K562 (cell line): ENCODE data around the gene HPCAL1. TPM values are rescaled to one million over a fixed set of nuclear protein-coding genes. Genes with fewer than 3 reads are reported as not detected.

ENCODE experiments used
- ATAC-seq: fragments of 200-7000 bp; cut with Tn5 transposase; 3 replicates; pipeline ENCODE4 v1.9.1; 2020; ENCODE audit warnings: moderate library complexity
- BruUV-seq: library from RNA; stranded (reverse); fragments of 400-500 nt; replicated peaks from 2 replicates; lab custom pipeline; 2021; lab: Mats Ljungman, UMichigan
- CTCF ChIA-PET: fragments of 300-600 bp; formaldehyde crosslinking; extraction: SDS; loops from one replicate; lab custom pipeline; 2021; ENCODE audit warnings: low intra/inter-chr PET ratio; lab: Yijun Ruan, JAX
- POLR2A ChIA-PET: fragments of 300-600, 350-650 bp; sonication (Branson Sonifier 250); formaldehyde crosslinking; extraction: SDS; loops from one replicate; lab custom pipeline; 2021; ENCODE audit warnings: antibody characterized with exemption, inconsistent platforms; lab: Yijun Ruan, JAX
- DNase-seq, 4 experiments: peaks; one replicate each; pipeline versions ENCODE4 v3.0.0 to v3.0.0-alpha.2; 2011 to 2018; ENCODE audit warnings: low spot score in 3 of 4, mixed read lengths in 3 of 4; ENCODE audit errors: extremely low read depth in 1 of 4
- FAIRE-seq: peaks from 2 replicates; lab custom pipeline; 2011; peaks lifted over from hg19 to GRCh38; lab: Jason Lieb, UNC
- H2AFZ ChIP-seq: 2 replicates; pipeline ENCODE4 v1.6.0; 2011; ENCODE audit warnings: low read depth, low read length, control low read depth, inconsistent platforms
- H3K27ac ChIP-seq: fragments of 200-600 bp; 3 replicates; pipeline ENCODE4 v1.8.0; 2011; ENCODE audit warnings: low read depth, mild to moderate bottlenecking, control low read depth, inconsistent platforms, low read length, moderate library complexity, mixed read lengths; ENCODE audit errors: extremely low read depth
- H3K27me3 ChIP-seq, 2 experiments: fragments of 300-600 bp in 1 of 2; 2 replicates in 1 of 2; 3 replicates in 1 of 2; pipeline versions ENCODE4 v1.6.0 to v1.8.0; 2011; ENCODE audit warnings: inconsistent platforms in 2 of 2, low read length in 2 of 2, mild to moderate bottlenecking in 1 of 2, mixed read lengths in 1 of 2, moderate library complexity in 1 of 2; ENCODE audit not compliant: control insufficient read depth in 2 of 2, insufficient read depth in 2 of 2
- H3K36me3 ChIP-seq: fragments of 300-600 bp; 3 replicates; pipeline ENCODE4 v1.8.0; 2011; ENCODE audit warnings: mild to moderate bottlenecking, low read length, inconsistent platforms; ENCODE audit not compliant: control insufficient read depth, insufficient read depth
- H3K4me1 ChIP-seq, 2 experiments: fragments of 200-600 bp in 1 of 2; replicated peaks in 1 of 2; 2 replicates in 1 of 2; 3 replicates in 1 of 2; pipeline versions ENCODE4 v1.5.1 to v1.8.0; 2011; ENCODE audit warnings: inconsistent platforms in 2 of 2, low read length in 2 of 2, mild to moderate bottlenecking in 1 of 2, mixed read lengths in 1 of 2, moderate library complexity in 1 of 2; ENCODE audit not compliant: control insufficient read depth in 2 of 2, insufficient read depth in 2 of 2
- H3K4me2 ChIP-seq: 2 replicates; pipeline ENCODE4 v1.6.1; 2011; ENCODE audit warnings: low read length, control low read depth, inconsistent platforms, mixed read lengths; ENCODE audit not compliant: insufficient read depth
- H3K4me3 ChIP-seq: fragments of 200-600 bp; sonication (generic), shearing (Covaris generic); 2 replicates; pipeline ENCODE4 v1.5.1; 2016; ENCODE audit warnings: control low read depth, inconsistent platforms
- H3K79me2 ChIP-seq: fragments of 200-600 bp; 3 replicates; pipeline ENCODE4 v1.8.0; 2011; ENCODE audit warnings: low read length, inconsistent platforms; ENCODE audit not compliant: control insufficient read depth, insufficient read depth
- H3K9ac ChIP-seq, 2 experiments: 2 replicates each; pipeline versions ENCODE4 v1.6.0 to v1.6.1; 2011; ENCODE audit warnings: low read depth in 2 of 2, low read length in 2 of 2, control low read depth in 1 of 2, inconsistent platforms in 1 of 2, mild to moderate bottlenecking in 1 of 2, mixed read lengths in 1 of 2; ENCODE audit not compliant: insufficient read depth in 1 of 2
- H3K9me1 ChIP-seq: one replicate; pipeline ENCODE4 v1.6.0; 2011; ENCODE audit warnings: inconsistent platforms, mild to moderate bottlenecking, low read length, moderate library complexity; ENCODE audit not compliant: control insufficient read depth, insufficient read depth
- H3K9me3 ChIP-seq: replicated peaks from 2 replicates; pipeline ENCODE4 v1.5.1; 2011; ENCODE audit warnings: low read depth, low read length, inconsistent platforms; ENCODE audit not compliant: control insufficient read depth, insufficient read depth
- H4K20me1 ChIP-seq: replicated peaks from 2 replicates; pipeline ENCODE4 v1.6.1; 2011; ENCODE audit warnings: low read length, inconsistent platforms, mixed read lengths; ENCODE audit not compliant: control insufficient read depth, insufficient read depth
- ARID3B ChIP-seq: fragments of 250-450 bp; sonication (Bioruptor Pico); IDR thresholded peaks from 2 replicates; pipeline ENCODE4 v1.4.0; 2020; ENCODE audit warnings: borderline replicate concordance
- DNMT1 ChIP-seq: fragments of 450-650 bp; IDR thresholded peaks from 2 replicates; pipeline ENCODE4 v1.6.1; 2016; ENCODE audit warnings: antibody characterized with exemption, mild to moderate bottlenecking
- FOXP1 ChIP-seq: sonication (generic); formaldehyde crosslinking; IDR thresholded peaks from 2 replicates; pipeline ENCODE4 v1.8.0; 2022; ENCODE audit warnings: mild to moderate bottlenecking, missing genetic modification reagents
- JUND ChIP-seq, 2 experiments: IDR thresholded peaks; 2 replicates in 1 of 2; 3 replicates in 1 of 2; pipeline ENCODE4 v1.6.1; 2011; ENCODE audit warnings: borderline replicate concordance in 2 of 2, low read depth in 2 of 2, low read length in 2 of 2, improper control_type of control experiment in 1 of 2, missing biosample characterization in 1 of 2, missing genetic modification characterization in 1 of 2, missing genetic modification reagents in 1 of 2
- KLF10 ChIP-seq: fragments of 250-450 bp; sonication (Bioruptor Pico); IDR thresholded peaks from 2 replicates; pipeline ENCODE4 v1.6.1; 2021; ENCODE audit warnings: matching md5 sums
- RAD21 ChIP-seq, 2 experiments: fragments of 250-450 bp in 1 of 2; fragments of 450-650 bp in 1 of 2; sonication (Bioruptor Pico) in 1 of 2; formaldehyde crosslinking in 1 of 2; IDR thresholded peaks in 1 of 2; conservative IDR thresholded peaks in 1 of 2; 2 replicates each; pipeline versions ENCODE4 v1.4.0 to v1.8.0; 2020 to 2022; ENCODE audit warnings: mild to moderate bottlenecking in 2 of 2, moderate library complexity in 1 of 2
- SMARCC2 ChIP-seq: fragments of 450-650 bp; IDR thresholded peaks from 2 replicates; pipeline ENCODE4 v1.6.1; 2017; ENCODE audit warnings: antibody characterized with exemption, moderate library complexity, mild to moderate bottlenecking, low read depth
- SRSF1 ChIP-seq: fragments of 200-400 bp; formaldehyde crosslinking; IDR thresholded peaks from 2 replicates; pipeline ENCODE4 v1.6.1; 2017; ENCODE audit warnings: mild to moderate bottlenecking, low read depth, low read length, moderate library complexity
- TAF1 ChIP-seq: IDR thresholded peaks from 2 replicates; pipeline ENCODE4 v1.6.1; 2011; ENCODE audit warnings: mild to moderate bottlenecking, low read length, moderate library complexity; ENCODE audit not compliant: insufficient read depth, control insufficient read depth, severe bottlenecking; ENCODE audit errors: extremely low read depth
- XRCC3 ChIP-seq: fragments of 450-650 bp; IDR thresholded peaks from 2 replicates; pipeline ENCODE4 v1.6.1; 2017; ENCODE audit warnings: mild to moderate bottlenecking, moderate library complexity
- ZFP30 ChIP-seq: fragments of 250-450 bp; sonication (Bioruptor Pico); IDR thresholded peaks from 2 replicates; pipeline ENCODE4 v1.8.0; 2022; ENCODE audit warnings: moderate library complexity, mild to moderate bottlenecking, inconsistent platforms, borderline replicate concordance
- ZNF444 ChIP-seq: fragments of 250-450 bp; sonication (Bioruptor Pico); IDR thresholded peaks from 2 replicates; pipeline ENCODE4 v1.4.0; 2020; ENCODE audit warnings: mild to moderate bottlenecking, moderate library complexity
- WGBS: fragments of 100-300 bp; shearing (Covaris generic); methylation state at CpG from one replicate; pipeline ENCODE4 v1.1.6; 2016; ENCODE audit warnings: low coverage, mixed read lengths; ENCODE audit not compliant: insufficient coverage; ENCODE audit errors: missing lambda C conversion rate; 5-methylcytosine and 5-hydroxymethylcytosine counted together
- in situ Hi-C: fragments of 300-500 bp; cut with MboI; formaldehyde crosslinking; loops from 4 replicates; pipeline ENCODE4 v1.15.0; 2018; ENCODE audit warnings: inconsistent platforms, mixed read lengths
- intact Hi-C: fragments of 100-400 bp; cut with micrococcal nuclease; formaldehyde crosslinking; loops from 2 replicates; pipeline ENCODE4 v1.14.2; 2022
- polyA plus RNA-seq, 8 experiments: library from polyadenylated mRNA; depleted of rRNA in 4 of 8; stranded (reverse) in 5 of 8; unstranded in 3 of 8; fragments of >200 nt; fragmentation: Nextera tagmentation in 2 of 8; fragmentation: Illumina TruSeq in 1 of 8; extraction: Ambion mirVana in 2 of 8; extraction: Trizol in 1 of 8; gene quantifications; 2 replicates each; pipeline versions ENCODE4 v1.2.1 to v1.2.3, GENCODE V29; 2011 to 2014; ENCODE audit warnings: inconsistent platforms in 1 of 8, missing spikeins in 1 of 8
- total RNA-seq, 7 experiments: library from RNA; depleted of rRNA in 6 of 7; stranded (reverse); fragments of >200 nt in 6 of 7; fragmentation: Illumina TruSeq in 2 of 7; extraction: Trizol in 2 of 7; gene quantifications; 2 replicates each; pipeline versions ENCODE4 v1.2.1 to v1.2.3, GENCODE V29; 2011 to 2021; ENCODE audit warnings: low replicate concordance in 1 of 7

The HPCAL1 gene
- total and polyA plus RNA-seq, 9 of the 15 experiments (the other 6 are each of a cell fraction or from before 2014, with no cell fraction given) = 2.7 to 65.5 (median 23.9) TPM

- Histone ChIP-seq H3K27me3 (no peaks in the 10 kb centered on the region), H3K9me3 (peaks cover 7% of the 10 kb centered on the region), H3K27ac (no peak overlapping the region), H3K79me2 (no peaks in the 10 kb centered on the region), H2AFZ (no peak overlapping the region), H3K4me2 (no peak overlapping the region), H3K9ac (no peak overlapping the region), H3K36me3 (no peaks in the 10 kb centered on the region), H3K4me1 (peaks cover 12 to 25% of the 10 kb centered on the region in 2 experiments; a peak in 4 of 5 replicates), H4K20me1 (no peaks in the 10 kb centered on the region), H3K9me1 (no peaks in the 10 kb centered on the region), H3K4me3 (no peak overlapping the region)
- FAIRE-seq (no peak), ATAC-seq (no peak), DNase-seq (no peak)
- WGBS = 66% methylated on average over 9 of the region's 11 CpGs
- no TSS peak for BruUV-seq
- no peak for TF ChIP-seq ZNF444 (CRISPR knock-in tag)
- no peak for TF ChIP-seq ZFP30 (CRISPR knock-in tag)
- no peak for TF ChIP-seq SRSF1
- no peak for TF ChIP-seq TAF1
- TF ChIP-seq ARID3B (CRISPR knock-in tag) = no peak
- no peak for TF ChIP-seq KLF10 (CRISPR knock-in tag)
- no peak for TF ChIP-seq JUND (IDR thresholded peaks at IDR 0.05; ENCODE audit: borderline replicate concordance, low read depth, low read length)
- no peak for TF ChIP-seq JUND (tag; IDR thresholded peaks at IDR 0.05; ENCODE audit: borderline replicate concordance, low read depth, low read length)
- TF ChIP-seq RAD21 (CRISPR knock-in tag; conservative IDR thresholded peaks at IDR 0.05 in 1 of 2, IDR thresholded peaks at IDR 0.05 in 1 of 2) = no peak
- no peak for TF ChIP-seq DNMT1
- no peak for TF ChIP-seq FOXP1 (CRISPR knock-in tag)
- TF ChIP-seq SMARCC2 = no peak
- no peak for TF ChIP-seq XRCC3
- ChIA-PET CTCF (no interaction called here), POLR2A (interaction anchor here (0.8 kb wide), 1 partner anchor 12 kb away, joined by 4 read pairs; no protein-coding TSS in a partner anchor)
- intact Hi-C loops = no loop called here
- in situ Hi-C loops = no loop called here
Measured at GRCh38 chr2:10289891-10290290, 12.8 kb upstream of the HPCAL1 start.
